ENCODE measurements around the gene FAM210B.
"Not testable (repeated sequence)": the region's sequence is repeated elsewhere in the genome, so short reads cannot be mapped to it uniquely, and the experiment has no call there.

FAM210B gene

DNA sequence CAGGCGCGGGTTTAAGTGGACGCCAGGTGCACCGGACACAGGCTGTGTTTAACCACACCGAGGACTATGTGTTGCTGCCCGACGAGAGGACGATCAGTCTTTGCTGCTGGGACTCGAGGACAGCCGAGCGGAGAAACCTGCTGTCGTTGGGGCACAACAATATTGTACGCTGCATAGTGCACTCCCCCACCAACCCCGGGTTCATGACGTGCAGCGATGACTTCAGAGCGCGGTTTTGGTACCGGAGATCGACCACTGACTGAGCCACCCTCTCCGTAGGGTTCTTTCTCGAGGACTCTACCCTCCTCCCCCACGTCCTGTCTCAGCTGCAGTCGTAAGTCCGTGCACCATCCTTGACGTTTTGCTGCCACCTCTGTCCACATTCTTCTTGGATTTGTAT lies 44.7 kb downstream of the FAM210B start:
- Histone ChIP-seq H3K27me3 (ENCODE audit: control insufficient read depth, low read length) (no peaks in the 10 kb centered on the region), H3K4me3 (ENCODE audit: low read length) (no peak overlapping the region), H3K27ac (ENCODE audit: low read depth, low read length) (no peak overlapping the region), H3K4me2 (ENCODE audit: low read length) (no peak overlapping the region), H3K9me3 (ENCODE audit: control insufficient read depth, insufficient read depth, low read length) (no peaks in the 10 kb centered on the region), H4K20me1 (ENCODE audit: control insufficient read depth, insufficient read depth, low read depth, low read length) (peaks cover 7% of the 10 kb centered on the region), H3K36me3 (ENCODE audit: control insufficient read depth, low read length) (peaks cover 94% of the 10 kb centered on the region), H3K4me1 (ENCODE audit: control insufficient read depth, low read length) (no peaks in the 10 kb centered on the region), H3F3A (ENCODE audit: control insufficient read depth, insufficient read depth) (peaks cover 13% of the 10 kb centered on the region), H3K9me2 (replicated peaks; ENCODE audit: control insufficient read depth, low read length) (no peaks in the 10 kb centered on the region), H3K79me2 (ENCODE audit: control insufficient read depth, low read length) (peaks cover 53% of the 10 kb centered on the region)
- TF ChIP-seq, protein P1, sequence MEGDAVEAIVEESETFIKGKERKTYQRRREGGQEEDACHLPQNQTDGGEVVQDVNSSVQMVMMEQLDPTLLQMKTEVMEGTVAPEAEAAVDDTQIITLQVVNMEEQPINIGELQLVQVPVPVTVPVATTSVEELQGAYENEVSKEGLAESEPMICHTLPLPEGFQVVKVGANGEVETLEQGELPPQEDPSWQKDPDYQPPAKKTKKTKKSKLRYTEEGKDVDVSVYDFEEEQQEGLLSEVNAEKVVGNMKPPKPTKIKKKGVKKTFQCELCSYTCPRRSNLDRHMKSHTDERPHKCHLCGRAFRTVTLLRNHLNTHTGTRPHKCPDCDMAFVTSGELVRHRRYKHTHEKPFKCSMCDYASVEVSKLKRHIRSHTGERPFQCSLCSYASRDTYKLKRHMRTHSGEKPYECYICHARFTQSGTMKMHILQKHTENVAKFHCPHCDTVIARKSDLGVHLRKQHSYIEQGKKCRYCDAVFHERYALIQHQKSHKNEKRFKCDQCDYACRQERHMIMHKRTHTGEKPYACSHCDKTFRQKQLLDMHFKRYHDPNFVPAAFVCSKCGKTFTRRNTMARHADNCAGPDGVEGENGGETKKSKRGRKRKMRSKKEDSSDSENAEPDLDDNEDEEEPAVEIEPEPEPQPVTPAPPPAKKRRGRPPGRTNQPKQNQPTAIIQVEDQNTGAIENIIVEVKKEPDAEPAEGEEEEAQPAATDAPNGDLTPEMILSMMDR (IDR thresholded peaks at IDR 0.05; ENCODE audit: low read depth, low read length, poor library complexity, severe bottlenecking) = no peak
- no peak for TF ChIP-seq EZH2phosphoT487 (IDR thresholded peaks at IDR 0.05; ENCODE audit: borderline replicate concordance, low read length)

DNA sequence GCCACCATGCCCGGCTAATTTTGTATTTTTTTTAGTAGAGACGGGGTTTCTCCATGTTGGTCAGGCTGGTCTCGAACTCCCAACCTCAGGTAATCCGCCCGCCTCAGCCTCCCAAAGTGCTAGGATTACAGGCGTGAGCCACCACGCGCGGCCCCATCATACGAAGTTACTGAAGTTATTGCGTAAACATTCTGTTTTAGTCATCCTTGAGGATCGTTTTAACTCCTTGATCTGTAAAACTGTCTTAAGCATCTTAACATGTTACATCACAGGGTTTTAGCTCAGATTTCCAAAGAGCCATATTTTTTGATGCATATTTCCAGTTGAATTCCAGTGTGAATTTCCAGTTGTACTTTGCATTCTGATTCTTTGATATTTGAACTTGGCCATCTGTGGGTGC lies 46.6 kb downstream of the FAM210B start:
- not testable (repeated sequence) for H4K20me1 ChIP-seq (ENCODE audit: control insufficient read depth, insufficient read depth, low read depth, low read length); H3K9me2 ChIP-seq (replicated peaks; ENCODE audit: control insufficient read depth, low read length); H3K4me3 ChIP-seq (ENCODE audit: low read length); H3F3A ChIP-seq (ENCODE audit: control insufficient read depth, insufficient read depth); H3K9me3 ChIP-seq (ENCODE audit: control insufficient read depth, insufficient read depth, low read length); H3K4me1 ChIP-seq (ENCODE audit: control insufficient read depth, low read length); H3K27ac ChIP-seq (ENCODE audit: low read depth, low read length); H3K4me2 ChIP-seq (ENCODE audit: low read length); H3K27me3 ChIP-seq (ENCODE audit: control insufficient read depth, low read length)
- Histone ChIP-seq H3K36me3 (ENCODE audit: control insufficient read depth, low read length) (peaks cover 91% of the 10 kb centered on the region), H3K79me2 (ENCODE audit: control insufficient read depth, low read length) (peaks cover 36% of the 10 kb centered on the region)

DNA sequence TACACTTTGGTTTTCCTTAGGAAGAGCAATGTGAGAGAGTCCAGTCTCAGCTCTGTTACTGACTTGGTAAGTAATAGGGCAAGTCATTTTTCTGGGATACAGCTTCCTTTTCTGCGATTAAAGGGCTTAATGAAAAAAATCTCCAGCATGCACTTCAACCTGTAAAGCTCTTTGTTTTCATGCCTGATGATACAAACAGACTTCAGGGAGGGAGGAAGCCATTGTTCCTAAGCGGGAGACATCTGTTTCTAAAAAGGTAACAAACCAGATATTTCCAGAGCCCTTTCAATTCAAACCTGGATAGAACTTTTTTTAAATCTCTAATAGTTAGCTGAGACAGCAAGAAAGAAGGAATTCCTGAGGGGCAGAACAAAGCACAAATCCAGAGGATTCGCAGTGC lies 48.1 kb downstream of the FAM210B start:
- H3K4me2 ChIP-seq (ENCODE audit: low read length) = no peak overlapping the region
- H3K4me1 ChIP-seq (ENCODE audit: control insufficient read depth, low read length) = no peaks in the 10 kb centered on the region
- TF ChIP-seq, protein P1 (IDR thresholded peaks at IDR 0.05; ENCODE audit: low read depth, low read length, poor library complexity, severe bottlenecking) = no peak
- no peaks in the 10 kb centered on the region; the same call in 1 of the 2 replicates for H3F3A ChIP-seq (ENCODE audit: control insufficient read depth, insufficient read depth)
- peaks cover 6% of the 10 kb centered on the region; the same call in 1 of the 2 replicates for H4K20me1 ChIP-seq (ENCODE audit: control insufficient read depth, insufficient read depth, low read depth, low read length)
- no peaks in the 10 kb centered on the region for H3K9me3 ChIP-seq (ENCODE audit: control insufficient read depth, insufficient read depth, low read length)
- H3K4me3 ChIP-seq (ENCODE audit: low read length) = no peak overlapping the region
- H3K27me3 ChIP-seq (ENCODE audit: control insufficient read depth, low read length) = no peaks in the 10 kb centered on the region
- no peak overlapping the region for H3K27ac ChIP-seq (ENCODE audit: low read depth, low read length)
- peaks cover 75% of the 10 kb centered on the region for H3K36me3 ChIP-seq (ENCODE audit: control insufficient read depth, low read length)
- H3K79me2 ChIP-seq (ENCODE audit: control insufficient read depth, low read length) = peaks cover 21% of the 10 kb centered on the region
- no peaks in the 10 kb centered on the region for H3K9me2 ChIP-seq (replicated peaks; ENCODE audit: control insufficient read depth, low read length)

DNA sequence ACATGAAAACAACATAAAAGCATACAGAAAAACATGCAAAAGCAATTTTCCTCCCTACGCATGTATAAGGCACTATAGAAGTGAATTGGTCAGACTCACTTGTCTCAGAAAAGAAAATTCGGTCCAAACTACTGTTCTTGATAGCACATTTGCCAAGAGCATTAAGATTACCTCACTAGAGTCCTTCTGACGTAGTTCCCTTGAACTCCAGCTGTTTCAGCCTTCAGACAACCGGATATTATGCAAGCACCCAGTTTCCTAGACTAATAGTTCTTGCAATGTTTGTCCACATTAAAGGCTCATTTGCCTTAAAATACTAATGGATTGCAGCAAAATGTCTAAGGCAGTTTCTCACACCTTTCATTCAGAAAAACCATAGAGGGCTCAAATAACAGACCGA lies 50.7 kb downstream of the FAM210B start:
- Histone ChIP-seq H3K36me3 (ENCODE audit: control insufficient read depth, low read length) (peaks cover 56% of the 10 kb centered on the region), H3K4me2 (ENCODE audit: low read length) (no peak overlapping the region), H3K4me1 (ENCODE audit: control insufficient read depth, low read length) (no peaks in the 10 kb centered on the region), H3K27me3 (ENCODE audit: control insufficient read depth, low read length) (no peaks in the 10 kb centered on the region), H3K9me2 (replicated peaks; ENCODE audit: control insufficient read depth, low read length) (no peaks in the 10 kb centered on the region), H4K20me1 (ENCODE audit: control insufficient read depth, insufficient read depth, low read depth, low read length) (peaks cover 6% of the 10 kb centered on the region; the same call in 1 of the 2 replicates), H3K4me3 (ENCODE audit: low read length) (no peak overlapping the region), H3K27ac (ENCODE audit: low read depth, low read length) (no peak overlapping the region), H3K9me3 (ENCODE audit: control insufficient read depth, insufficient read depth, low read length) (no peaks in the 10 kb centered on the region), H3K79me2 (ENCODE audit: control insufficient read depth, low read length) (peaks cover 4% of the 10 kb centered on the region), H3F3A (ENCODE audit: control insufficient read depth, insufficient read depth) (no peaks in the 10 kb centered on the region; the same call in 1 of the 2 replicates)
- TF ChIP-seq, protein P1 (IDR thresholded peaks at IDR 0.05; ENCODE audit: low read depth, low read length, poor library complexity, severe bottlenecking) = no peak
- no peak for TF ChIP-seq EZH2phosphoT487 (IDR thresholded peaks at IDR 0.05; ENCODE audit: borderline replicate concordance, low read length)
